ENCODE results near the gene COL9A2.

Gene COL9A2

GRCh38 chr1:40316595-40317393 is at the start of gene COL9A2:
TSS of gene COL9A2 (minus strand) at chr1:40317286. CDS start at chr1:40317197, 89 bp downstream.
- Histone ChIP-seq H3K9ac (ENCODE audit: low read depth, low read length) (peak within 1 kb of the TSS; percentile 24), H3K27me3 (ENCODE audit: control insufficient read depth, insufficient read depth, low read length) (peaks cover 60% of the 10 kb centered on the region), H3K36me3 (ENCODE audit: control insufficient read depth, insufficient read depth, low read length) (no peaks in the 10 kb centered on the region), H3K9me3 (ENCODE audit: control insufficient read depth, insufficient read depth, low read length) (no peaks in the 10 kb centered on the region), H3K4me3 (ENCODE audit: low read depth, low read length) (peak within 1 kb of the TSS; percentile 62), H3K4me1 (ENCODE audit: control insufficient read depth, insufficient read depth, low read length) (peaks cover 4% of the 10 kb centered on the region)

GRCh38 chr1:40363721-40364120 is 46.6 kb upstream of the COL9A2 start:
- Histone ChIP-seq H3K9me3 (ENCODE audit: control insufficient read depth, insufficient read depth, low read length) (no peaks in the 10 kb centered on the region), H3K4me1 (ENCODE audit: control insufficient read depth, insufficient read depth, low read length) (peaks cover 4% of the 10 kb centered on the region), H3K4me3 (ENCODE audit: low read depth, low read length) (no peak overlapping the region), H3K36me3 (ENCODE audit: control insufficient read depth, insufficient read depth, low read length) (no peaks in the 10 kb centered on the region), H3K27me3 (ENCODE audit: control insufficient read depth, insufficient read depth, low read length) (peaks cover 2% of the 10 kb centered on the region), H3K9ac (ENCODE audit: low read depth, low read length) (no peak overlapping the region)

GRCh38 chr1:40362699-40363098 is 45.6 kb upstream of the COL9A2 start:
- Histone ChIP-seq H3K4me1 (ENCODE audit: control insufficient read depth, insufficient read depth, low read length) (peaks cover 4% of the 10 kb centered on the region), H3K9ac (ENCODE audit: low read depth, low read length) (no peak overlapping the region), H3K27me3 (ENCODE audit: control insufficient read depth, insufficient read depth, low read length) (peaks cover 2% of the 10 kb centered on the region), H3K9me3 (ENCODE audit: control insufficient read depth, insufficient read depth, low read length) (no peaks in the 10 kb centered on the region), H3K36me3 (ENCODE audit: control insufficient read depth, insufficient read depth, low read length) (no peaks in the 10 kb centered on the region), H3K4me3 (ENCODE audit: low read depth, low read length) (no peak overlapping the region)

GRCh38 chr1:40362199-40362598 is 45.1 kb upstream of the COL9A2 start:
- Histone ChIP-seq H3K9ac (ENCODE audit: low read depth, low read length) (no peak overlapping the region), H3K9me3 (ENCODE audit: control insufficient read depth, insufficient read depth, low read length) (no peaks in the 10 kb centered on the region), H3K4me1 (ENCODE audit: control insufficient read depth, insufficient read depth, low read length) (peaks cover 4% of the 10 kb centered on the region), H3K36me3 (ENCODE audit: control insufficient read depth, insufficient read depth, low read length) (no peaks in the 10 kb centered on the region), H3K4me3 (ENCODE audit: low read depth, low read length) (no peak overlapping the region), H3K27me3 (ENCODE audit: control insufficient read depth, insufficient read depth, low read length) (peaks cover 2% of the 10 kb centered on the region)

GRCh38 chr1:40361637-40362036 is 44.6 kb upstream of the COL9A2 start:
- H3K4me1 ChIP-seq (ENCODE audit: control insufficient read depth, insufficient read depth, low read length): peaks cover 4% of the 10 kb centered on the region
- H3K9ac ChIP-seq (ENCODE audit: low read depth, low read length): no peak overlapping the region
- no peaks in the 10 kb centered on the region for H3K9me3 ChIP-seq (ENCODE audit: control insufficient read depth, insufficient read depth, low read length)
- H3K36me3 ChIP-seq (ENCODE audit: control insufficient read depth, insufficient read depth, low read length): no peaks in the 10 kb centered on the region
- no peak overlapping the region for H3K4me3 ChIP-seq (ENCODE audit: low read depth, low read length)
- H3K27me3 ChIP-seq (ENCODE audit: control insufficient read depth, insufficient read depth, low read length): peaks cover 2% of the 10 kb centered on the region

- no peaks in the 10 kb centered on the region for H3K9me3 ChIP-seq (ENCODE audit: control insufficient read depth, insufficient read depth, low read length)
- no peaks in the 10 kb centered on the region for H3K36me3 ChIP-seq (ENCODE audit: control insufficient read depth, insufficient read depth, low read length)
- H3K4me3 ChIP-seq (ENCODE audit: low read depth, low read length): no peak overlapping the region
- H3K27me3 ChIP-seq (ENCODE audit: control insufficient read depth, insufficient read depth, low read length): peaks cover 2% of the 10 kb centered on the region
- H3K9ac ChIP-seq (ENCODE audit: low read depth, low read length): no peak overlapping the region
- H3K4me1 ChIP-seq (ENCODE audit: control insufficient read depth, insufficient read depth, low read length): peaks cover 4% of the 10 kb centered on the region
These were observed 44.1 kb upstream of the COL9A2 start for GRCh38 chr1:40361201-40361600.

- Histone ChIP-seq H3K9ac (ENCODE audit: low read depth, low read length) (no peak overlapping the region), H3K4me3 (ENCODE audit: low read depth, low read length) (no peak overlapping the region), H3K9me3 (ENCODE audit: control insufficient read depth, insufficient read depth, low read length) (no peaks in the 10 kb centered on the region), H3K27me3 (ENCODE audit: control insufficient read depth, insufficient read depth, low read length) (peaks cover 2% of the 10 kb centered on the region), H3K4me1 (ENCODE audit: control insufficient read depth, insufficient read depth, low read length) (peaks cover 4% of the 10 kb centered on the region), H3K36me3 (ENCODE audit: control insufficient read depth, insufficient read depth, low read length) (no peaks in the 10 kb centered on the region)
These were observed 43.5 kb upstream of the COL9A2 start for GRCh38 chr1:40360631-40361030.

GRCh38 chr1:40357625-40358024 is 40.5 kb upstream of the COL9A2 start:
- Histone ChIP-seq H3K9me3 (ENCODE audit: control insufficient read depth, insufficient read depth, low read length) (no peaks in the 10 kb centered on the region), H3K9ac (ENCODE audit: low read depth, low read length) (no peak overlapping the region), H3K36me3 (ENCODE audit: control insufficient read depth, insufficient read depth, low read length) (no peaks in the 10 kb centered on the region), H3K27me3 (ENCODE audit: control insufficient read depth, insufficient read depth, low read length) (no peaks in the 10 kb centered on the region), H3K4me1 (ENCODE audit: control insufficient read depth, insufficient read depth, low read length) (no peaks in the 10 kb centered on the region), H3K4me3 (ENCODE audit: low read depth, low read length) (no peak overlapping the region)

- Histone ChIP-seq H3K9me3 (ENCODE audit: control insufficient read depth, insufficient read depth, low read length) (no peaks in the 10 kb centered on the region), H3K27me3 (ENCODE audit: control insufficient read depth, insufficient read depth, low read length) (no peaks in the 10 kb centered on the region), H3K4me1 (ENCODE audit: control insufficient read depth, insufficient read depth, low read length) (no peaks in the 10 kb centered on the region), H3K9ac (ENCODE audit: low read depth, low read length) (no peak overlapping the region), H3K36me3 (ENCODE audit: control insufficient read depth, insufficient read depth, low read length) (no peaks in the 10 kb centered on the region), H3K4me3 (ENCODE audit: low read depth, low read length) (no peak overlapping the region)
These were observed 36.0 kb upstream of the COL9A2 start for GRCh38 chr1:40353082-40353481.

GRCh38 chr1:40352126-40352525 is 35.0 kb upstream of the COL9A2 start:
- Histone ChIP-seq H3K4me1 (ENCODE audit: control insufficient read depth, insufficient read depth, low read length) (no peaks in the 10 kb centered on the region), H3K9me3 (ENCODE audit: control insufficient read depth, insufficient read depth, low read length) (no peaks in the 10 kb centered on the region), H3K27me3 (ENCODE audit: control insufficient read depth, insufficient read depth, low read length) (no peaks in the 10 kb centered on the region), H3K9ac (ENCODE audit: low read depth, low read length) (no peak overlapping the region), H3K4me3 (ENCODE audit: low read depth, low read length) (no peak overlapping the region), H3K36me3 (ENCODE audit: control insufficient read depth, insufficient read depth, low read length) (no peaks in the 10 kb centered on the region)

GRCh38 chr1:40351124-40351523 is 34.0 kb upstream of the COL9A2 start:
- no peaks in the 10 kb centered on the region for H3K36me3 ChIP-seq (ENCODE audit: control insufficient read depth, insufficient read depth, low read length)
- no peak overlapping the region for H3K4me3 ChIP-seq (ENCODE audit: low read depth, low read length)
- no peaks in the 10 kb centered on the region for H3K4me1 ChIP-seq (ENCODE audit: control insufficient read depth, insufficient read depth, low read length)
- no peaks in the 10 kb centered on the region for H3K9me3 ChIP-seq (ENCODE audit: control insufficient read depth, insufficient read depth, low read length)
- H3K27me3 ChIP-seq (ENCODE audit: control insufficient read depth, insufficient read depth, low read length): no peaks in the 10 kb centered on the region
- H3K9ac ChIP-seq (ENCODE audit: low read depth, low read length): no peak overlapping the region

GRCh38 chr1:40350391-40350790 is 33.3 kb upstream of the COL9A2 start:
- H3K9ac ChIP-seq (ENCODE audit: low read depth, low read length): no peak overlapping the region
- no peaks in the 10 kb centered on the region for H3K36me3 ChIP-seq (ENCODE audit: control insufficient read depth, insufficient read depth, low read length)
- H3K4me3 ChIP-seq (ENCODE audit: low read depth, low read length): no peak overlapping the region
- H3K9me3 ChIP-seq (ENCODE audit: control insufficient read depth, insufficient read depth, low read length): no peaks in the 10 kb centered on the region
- H3K4me1 ChIP-seq (ENCODE audit: control insufficient read depth, insufficient read depth, low read length): no peaks in the 10 kb centered on the region
- no peaks in the 10 kb centered on the region for H3K27me3 ChIP-seq (ENCODE audit: control insufficient read depth, insufficient read depth, low read length)

Measured in iPS-15b (cell line).